ENCODE results near the gene KAZN. TPM values are rescaled to one million over a fixed set of nuclear protein-coding genes. Genes with fewer than 3 reads are reported as not detected.

KAZN gene
- total RNA-seq, 1 donor from 2014 or later: 9.4 TPM

GRCh38 chr1:15011661-15012060, 413.2 kb downstream of the KAZN start:
- DNase-seq (ENCODE audit: low read depth): no peak
- Histone ChIP-seq H3K79me2 (ENCODE audit: insufficient read depth, low read length) (no peaks in the 10 kb centered on the region), H3K27ac (ENCODE audit: low read depth, low read length) (no peak overlapping the region), H4K20me1 (ENCODE audit: insufficient read depth, low read length) (peaks cover 12% of the 10 kb centered on the region), H3K9ac (ENCODE audit: low read length) (no peak overlapping the region), H3K9me3 (ENCODE audit: insufficient read depth, low read depth, low read length) (no peaks in the 10 kb centered on the region), H3K36me3 (ENCODE audit: insufficient read depth, low read length) (no peaks in the 10 kb centered on the region), H2AFZ (ENCODE audit: low read depth, low read length) (no peak overlapping the region), H3K4me1 (ENCODE audit: insufficient read depth, low read length) (peaks cover 4% of the 10 kb centered on the region), H3K4me2 (ENCODE audit: low read length) (no peak overlapping the region), H3K27me3 (ENCODE audit: insufficient read depth, low read length) (no peaks in the 10 kb centered on the region), H3K4me3 (ENCODE audit: insufficient read depth, low read depth, low read length) (no peak overlapping the region)
- TF ChIP-seq, protein P1, sequence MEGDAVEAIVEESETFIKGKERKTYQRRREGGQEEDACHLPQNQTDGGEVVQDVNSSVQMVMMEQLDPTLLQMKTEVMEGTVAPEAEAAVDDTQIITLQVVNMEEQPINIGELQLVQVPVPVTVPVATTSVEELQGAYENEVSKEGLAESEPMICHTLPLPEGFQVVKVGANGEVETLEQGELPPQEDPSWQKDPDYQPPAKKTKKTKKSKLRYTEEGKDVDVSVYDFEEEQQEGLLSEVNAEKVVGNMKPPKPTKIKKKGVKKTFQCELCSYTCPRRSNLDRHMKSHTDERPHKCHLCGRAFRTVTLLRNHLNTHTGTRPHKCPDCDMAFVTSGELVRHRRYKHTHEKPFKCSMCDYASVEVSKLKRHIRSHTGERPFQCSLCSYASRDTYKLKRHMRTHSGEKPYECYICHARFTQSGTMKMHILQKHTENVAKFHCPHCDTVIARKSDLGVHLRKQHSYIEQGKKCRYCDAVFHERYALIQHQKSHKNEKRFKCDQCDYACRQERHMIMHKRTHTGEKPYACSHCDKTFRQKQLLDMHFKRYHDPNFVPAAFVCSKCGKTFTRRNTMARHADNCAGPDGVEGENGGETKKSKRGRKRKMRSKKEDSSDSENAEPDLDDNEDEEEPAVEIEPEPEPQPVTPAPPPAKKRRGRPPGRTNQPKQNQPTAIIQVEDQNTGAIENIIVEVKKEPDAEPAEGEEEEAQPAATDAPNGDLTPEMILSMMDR (IDR thresholded peaks at IDR 0.05; ENCODE audit: insufficient read depth, low read depth, low read length): no peak
- no peak for TF ChIP-seq EZH2 (IDR thresholded peaks at IDR 0.05; ENCODE audit: insufficient read depth, low read length)
- H3K4me1 Mint-ChIP-seq (ENCODE audit: low read depth, unreplicated experiment): peaks cover 6% of the 10 kb centered on the region
- peaks cover 6% of the 10 kb centered on the region for H3K9me3 Mint-ChIP-seq (ENCODE audit: unreplicated experiment)
- H3K27ac Mint-ChIP-seq (ENCODE audit: unreplicated experiment): no peak overlapping the region
- FAIRE-seq: no peak
- no peak overlapping the region for H3K4me3 Mint-ChIP-seq (ENCODE audit: unreplicated experiment)
- H3K27me3 Mint-ChIP-seq (ENCODE audit: low read depth, unreplicated experiment): peaks cover 2% of the 10 kb centered on the region
- H3K36me3 Mint-ChIP-seq (ENCODE audit: low read depth, unreplicated experiment): no peaks in the 10 kb centered on the region

GRCh38 chr1:15012822-15013221, 414.3 kb downstream of the KAZN start:
- peaks cover 4% of the 10 kb centered on the region for H3K4me1 ChIP-seq (ENCODE audit: insufficient read depth, low read length)
- no peaks in the 10 kb centered on the region for H3K36me3 ChIP-seq (ENCODE audit: insufficient read depth, low read length)
- H3K79me2 ChIP-seq (ENCODE audit: insufficient read depth, low read length): no peaks in the 10 kb centered on the region
- no peak overlapping the region for H3K4me2 ChIP-seq (ENCODE audit: low read length)
- H3K4me3 Mint-ChIP-seq (ENCODE audit: unreplicated experiment): no peak overlapping the region
- no peak overlapping the region for H3K27ac ChIP-seq (ENCODE audit: low read depth, low read length)
- FAIRE-seq: no peak
- H3K27me3 Mint-ChIP-seq (ENCODE audit: low read depth, unreplicated experiment): peaks cover 2% of the 10 kb centered on the region
- TF ChIP-seq EZH2 (IDR thresholded peaks at IDR 0.05; ENCODE audit: insufficient read depth, low read length): no peak
- TF ChIP-seq, protein P1 (IDR thresholded peaks at IDR 0.05; ENCODE audit: insufficient read depth, low read depth, low read length): no peak
- H3K36me3 Mint-ChIP-seq (ENCODE audit: low read depth, unreplicated experiment): no peaks in the 10 kb centered on the region
- no peaks in the 10 kb centered on the region for H3K9me3 ChIP-seq (ENCODE audit: insufficient read depth, low read depth, low read length)
- no peak overlapping the region for H3K9ac ChIP-seq (ENCODE audit: low read length)
- H3K4me1 Mint-ChIP-seq (ENCODE audit: low read depth, unreplicated experiment): peaks cover 6% of the 10 kb centered on the region
- DNase-seq (ENCODE audit: low read depth): no peak
- no peak overlapping the region for H2AFZ ChIP-seq (ENCODE audit: low read depth, low read length)
- peaks cover 6% of the 10 kb centered on the region for H3K9me3 Mint-ChIP-seq (ENCODE audit: unreplicated experiment)
- H3K4me3 ChIP-seq (ENCODE audit: insufficient read depth, low read depth, low read length): no peak overlapping the region
- peaks cover 12% of the 10 kb centered on the region for H4K20me1 ChIP-seq (ENCODE audit: insufficient read depth, low read length)
- H3K27ac Mint-ChIP-seq (ENCODE audit: unreplicated experiment): no peak overlapping the region
- H3K27me3 ChIP-seq (ENCODE audit: insufficient read depth, low read length): no peaks in the 10 kb centered on the region

DNA sequence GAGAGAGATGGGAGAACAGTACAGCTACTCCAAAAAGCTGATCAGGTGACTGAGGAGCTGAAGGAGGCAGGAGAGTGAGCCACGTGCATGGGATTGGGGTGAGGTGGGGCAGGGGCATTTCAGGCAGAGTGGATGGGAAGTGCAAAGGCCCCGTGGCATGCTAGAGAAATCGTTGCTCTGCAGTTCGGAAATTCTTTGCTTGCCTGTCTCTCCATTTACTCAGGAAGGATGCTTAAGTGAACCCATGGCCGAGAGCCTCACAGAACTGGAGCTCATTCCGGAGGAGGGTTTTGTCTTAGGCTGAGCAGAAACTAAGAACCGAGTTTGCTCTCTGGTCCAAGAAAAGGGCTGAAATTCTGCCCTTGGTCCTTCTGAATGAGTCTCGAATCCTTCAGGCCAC, 415.3 kb downstream of the KAZN start:
- H3K27ac Mint-ChIP-seq (ENCODE audit: unreplicated experiment): no peak overlapping the region
- H3K4me3 ChIP-seq (ENCODE audit: insufficient read depth, low read depth, low read length): no peak overlapping the region
- peaks cover 6% of the 10 kb centered on the region for H3K9me3 Mint-ChIP-seq (ENCODE audit: unreplicated experiment)
- H3K36me3 ChIP-seq (ENCODE audit: insufficient read depth, low read length): no peaks in the 10 kb centered on the region
- no peak overlapping the region for H3K9ac ChIP-seq (ENCODE audit: low read length)
- H3K27me3 Mint-ChIP-seq (ENCODE audit: low read depth, unreplicated experiment): peaks cover 2% of the 10 kb centered on the region
- no peaks in the 10 kb centered on the region for H3K27me3 ChIP-seq (ENCODE audit: insufficient read depth, low read length)
- H3K27ac ChIP-seq (ENCODE audit: low read depth, low read length): no peak overlapping the region
- no peaks in the 10 kb centered on the region for H3K79me2 ChIP-seq (ENCODE audit: insufficient read depth, low read length)
- H2AFZ ChIP-seq (ENCODE audit: low read depth, low read length): no peak overlapping the region
- no peaks in the 10 kb centered on the region for H3K36me3 Mint-ChIP-seq (ENCODE audit: low read depth, unreplicated experiment)
- H3K4me1 Mint-ChIP-seq (ENCODE audit: low read depth, unreplicated experiment): peaks cover 2% of the 10 kb centered on the region
- no peak overlapping the region for H3K4me3 Mint-ChIP-seq (ENCODE audit: unreplicated experiment)
- no peaks in the 10 kb centered on the region for H3K9me3 ChIP-seq (ENCODE audit: insufficient read depth, low read depth, low read length)
- TF ChIP-seq, protein P1 (IDR thresholded peaks at IDR 0.05; ENCODE audit: insufficient read depth, low read depth, low read length): no peak
- TF ChIP-seq EZH2 (IDR thresholded peaks at IDR 0.05; ENCODE audit: insufficient read depth, low read length): no peak
- FAIRE-seq (no peak), DNase-seq (ENCODE audit: low read depth) (no peak)
- no peak overlapping the region for H3K4me2 ChIP-seq (ENCODE audit: low read length)
- H4K20me1 ChIP-seq (ENCODE audit: insufficient read depth, low read length): peaks cover 12% of the 10 kb centered on the region
- no peaks in the 10 kb centered on the region for H3K4me1 ChIP-seq (ENCODE audit: insufficient read depth, low read length)
